Measurements from ENCODE around the gene ERF.

GRCh38 chr19:42233678-42234292, 21.1 kb downstream of the ERF start:
- TF ChIP-seq, protein P1, sequence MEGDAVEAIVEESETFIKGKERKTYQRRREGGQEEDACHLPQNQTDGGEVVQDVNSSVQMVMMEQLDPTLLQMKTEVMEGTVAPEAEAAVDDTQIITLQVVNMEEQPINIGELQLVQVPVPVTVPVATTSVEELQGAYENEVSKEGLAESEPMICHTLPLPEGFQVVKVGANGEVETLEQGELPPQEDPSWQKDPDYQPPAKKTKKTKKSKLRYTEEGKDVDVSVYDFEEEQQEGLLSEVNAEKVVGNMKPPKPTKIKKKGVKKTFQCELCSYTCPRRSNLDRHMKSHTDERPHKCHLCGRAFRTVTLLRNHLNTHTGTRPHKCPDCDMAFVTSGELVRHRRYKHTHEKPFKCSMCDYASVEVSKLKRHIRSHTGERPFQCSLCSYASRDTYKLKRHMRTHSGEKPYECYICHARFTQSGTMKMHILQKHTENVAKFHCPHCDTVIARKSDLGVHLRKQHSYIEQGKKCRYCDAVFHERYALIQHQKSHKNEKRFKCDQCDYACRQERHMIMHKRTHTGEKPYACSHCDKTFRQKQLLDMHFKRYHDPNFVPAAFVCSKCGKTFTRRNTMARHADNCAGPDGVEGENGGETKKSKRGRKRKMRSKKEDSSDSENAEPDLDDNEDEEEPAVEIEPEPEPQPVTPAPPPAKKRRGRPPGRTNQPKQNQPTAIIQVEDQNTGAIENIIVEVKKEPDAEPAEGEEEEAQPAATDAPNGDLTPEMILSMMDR (IDR thresholded peaks at IDR 0.05 in 8 of 11, conservative IDR thresholded peaks at IDR 0.05 in 3 of 11) = no peak
- no peak for TF ChIP-seq POLR2A (IDR thresholded peaks at IDR 0.05)
- no peak for TF ChIP-seq POLR2AphosphoS5 (IDR thresholded peaks at IDR 0.05)

Measured in spleen (tissue), 7 donors.